Suprapubic skin (tissue), 4 donors: Measurements from ENCODE around the gene CCNYL1. TPM values are rescaled to one million over a fixed set of nuclear protein-coding genes. Genes with fewer than 3 reads are reported as not detected.

Experiments used
- DNase-seq, 2 donors: peaks; one replicate each; pipeline ENCODE4 v3.0.0-alpha.2; 2019; ENCODE audit warnings: low spot score in 2 of 2
- H3K27ac ChIP-seq: fragments of 200-600 bp; sonication (generic); one replicate; pipeline ENCODE4 v1.5.1; 2019
- H3K27me3 ChIP-seq: fragments of 200-600 bp; sonication (generic); one replicate; pipeline ENCODE4 v1.5.1; 2019
- H3K36me3 ChIP-seq: fragments of 200-600 bp; sonication (generic); one replicate; pipeline ENCODE4 v1.5.1; 2019
- H3K4me1 ChIP-seq: fragments of 200-600 bp; sonication (generic); one replicate; pipeline ENCODE4 v1.5.1; 2019
- H3K4me3 ChIP-seq: fragments of 200-600 bp; sonication (generic); one replicate; pipeline ENCODE4 v1.5.1; 2019; ENCODE audit warnings: mild to moderate bottlenecking
- H3K9me3 ChIP-seq: fragments of 200-600 bp; sonication (generic); one replicate; pipeline ENCODE4 v1.5.1; 2019
- CTCF ChIP-seq, 2 donors: fragments of 200-600 bp in 1 of 2; fragments of 450-650 bp in 1 of 2; sonication (generic) in 1 of 2; IDR thresholded peaks; one replicate each; pipeline ENCODE4 v1.5.1; 2016 to 2019; ENCODE audit warnings: antibody characterized with exemption in 2 of 2, mild to moderate bottlenecking in 1 of 2, moderate library complexity in 1 of 2
- EP300 ChIP-seq: sonication (generic); formaldehyde crosslinking; IDR thresholded peaks from one replicate; pipeline ENCODE4 v1.6.1; 2017; ENCODE audit warnings: antibody characterized with exemption
- POLR2A ChIP-seq, 2 donors: fragments of 450-650 bp; IDR thresholded peaks; one replicate each; pipeline ENCODE4 v1.6.1; 2017; ENCODE audit warnings: antibody characterized with exemption in 2 of 2, mild to moderate bottlenecking in 2 of 2, moderate library complexity in 2 of 2
- POLR2AphosphoS5 ChIP-seq, 3 donors: sonication (generic); formaldehyde crosslinking; IDR thresholded peaks; one replicate each; pipeline ENCODE4 v1.6.1; 2017; ENCODE audit warnings: antibody characterized with exemption in 3 of 3
- WGBS: methylation state at CpG from one replicate; pipeline ENCODE4 v1.1.5; 2018; 5-methylcytosine and 5-hydroxymethylcytosine counted together
- total RNA-seq, 4 donors: library from RNA; depleted of rRNA; stranded (reverse); fragments of >200 nt; gene quantifications; one replicate each; pipeline ENCODE4 v1.1.0, GENCODE V29; 2016

The CCNYL1 gene
- total RNA-seq, 4 donors from 2014 or later: 3.1 to 11.3 (median 5.4) TPM

GRCh38 chr2:207796585-207797350, 85.3 kb downstream of the CCNYL1 start:
- Histone ChIP-seq H3K27me3 (no peaks in the 10 kb centered on the region), H3K36me3 (no peaks in the 10 kb centered on the region), H3K9me3 (no peaks in the 10 kb centered on the region), H3K4me3 (no peak overlapping the region), H3K27ac (no peak overlapping the region), H3K4me1 (peaks cover 8% of the 10 kb centered on the region)
- TF ChIP-seq POLR2AphosphoS5 (IDR thresholded peaks at IDR 0.05) (no peak), POLR2A (IDR thresholded peaks at IDR 0.05) (no peak), EP300 (no peak), CTCF (IDR thresholded peaks at IDR 0.05) (no peak)
- DNase-seq: no peak
- WGBS: 76% methylated on average over 8 of the region's 8 CpGs

GRCh38 chr2:207801259-207801658, 89.8 kb downstream of the CCNYL1 start:
- H3K4me3 ChIP-seq: no peak overlapping the region
- H3K9me3 ChIP-seq: no peaks in the 10 kb centered on the region
- H3K27ac ChIP-seq: no peak overlapping the region
- no peak for DNase-seq
- no peak for TF ChIP-seq POLR2A (IDR thresholded peaks at IDR 0.05)
- TF ChIP-seq POLR2AphosphoS5 (IDR thresholded peaks at IDR 0.05): no peak
- TF ChIP-seq CTCF (IDR thresholded peaks at IDR 0.05): no peak
- no peak for TF ChIP-seq EP300
- H3K27me3 ChIP-seq: no peaks in the 10 kb centered on the region
- WGBS: 26% methylated on average over 3 of the region's 3 CpGs
- H3K4me1 ChIP-seq: no peaks in the 10 kb centered on the region
- H3K36me3 ChIP-seq: no peaks in the 10 kb centered on the region

- WGBS: 79% methylated on average over 6 of the region's 6 CpGs
- H3K36me3 ChIP-seq: no peaks in the 10 kb centered on the region
- H3K4me3 ChIP-seq: no peak overlapping the region
- H3K27ac ChIP-seq: no peak overlapping the region
- TF ChIP-seq POLR2A (IDR thresholded peaks at IDR 0.05) (no peak), POLR2AphosphoS5 (IDR thresholded peaks at IDR 0.05) (no peak), EP300 (no peak), CTCF (IDR thresholded peaks at IDR 0.05) (no peak)
- H3K27me3 ChIP-seq: no peaks in the 10 kb centered on the region
- no peak for DNase-seq
- H3K4me1 ChIP-seq: no peaks in the 10 kb centered on the region
- H3K9me3 ChIP-seq: no peaks in the 10 kb centered on the region
Observed at GRCh38 chr2:207802650-207803049, 91.2 kb downstream of the CCNYL1 start.

Other genes with a start within 250 kb of the CCNYL1 start
- gene CREB1, start 181.7 kb upstream of the CCNYL1 start, total RNA-seq: 10 to 100 TPM; 33.3 to 90.4 (median 55.1) TPM
- 10 to 100 TPM in 1 of 4 donors, 1 to 10 TPM in 3; 5.6 to 24.1 (median 8.0) TPM for gene METTL21A, start 86.2 kb upstream of the CCNYL1 start, total RNA-seq
- 1 to 10 TPM; 2.7 to 4.6 (median 3.3) TPM for gene FZD5, start 58.3 kb downstream of the CCNYL1 start, total RNA-seq